Measurements from ENCODE around the gene TNFRSF19.

TNFRSF19 gene

DNA sequence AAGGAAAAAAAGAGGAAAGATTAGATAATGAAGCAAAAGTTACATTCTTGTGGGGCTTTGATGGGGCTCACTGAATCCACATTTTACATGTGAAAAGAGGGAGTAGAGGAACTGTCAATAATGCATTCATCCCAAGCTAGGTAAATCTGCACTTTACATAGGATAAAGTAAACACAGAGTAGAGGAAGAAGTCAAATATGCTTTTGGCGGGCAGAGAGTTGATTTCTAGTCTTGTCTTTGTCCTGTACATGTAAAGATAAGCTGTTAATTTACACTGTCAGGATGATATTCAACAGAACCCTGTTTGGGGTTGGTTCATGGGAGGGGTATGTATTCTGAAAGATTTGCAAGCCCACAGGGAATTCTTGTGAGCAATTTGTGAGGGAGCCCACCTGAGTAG lies 18.0 kb upstream of the TNFRSF19 start:
- ATAC-seq: no peak
- TF ChIP-seq ESRRG (CRISPR knock-in tag; IDR thresholded peaks at IDR 0.05): no peak
- TF ChIP-seq ZFP3 (CRISPR knock-in tag; IDR thresholded peaks at IDR 0.05): no peak
- TF ChIP-seq SNAI2 (CRISPR knock-in tag; IDR thresholded peaks at IDR 0.05): no peak
- no peak for TF ChIP-seq PATZ1 (CRISPR knock-in tag; IDR thresholded peaks at IDR 0.05; ENCODE audit: borderline replicate concordance)
- TF ChIP-seq OSR1 (CRISPR knock-in tag; IDR thresholded peaks at IDR 0.05): no peak
- no peak for TF ChIP-seq ISL1 (CRISPR knock-in tag; IDR thresholded peaks at IDR 0.05)

DNA sequence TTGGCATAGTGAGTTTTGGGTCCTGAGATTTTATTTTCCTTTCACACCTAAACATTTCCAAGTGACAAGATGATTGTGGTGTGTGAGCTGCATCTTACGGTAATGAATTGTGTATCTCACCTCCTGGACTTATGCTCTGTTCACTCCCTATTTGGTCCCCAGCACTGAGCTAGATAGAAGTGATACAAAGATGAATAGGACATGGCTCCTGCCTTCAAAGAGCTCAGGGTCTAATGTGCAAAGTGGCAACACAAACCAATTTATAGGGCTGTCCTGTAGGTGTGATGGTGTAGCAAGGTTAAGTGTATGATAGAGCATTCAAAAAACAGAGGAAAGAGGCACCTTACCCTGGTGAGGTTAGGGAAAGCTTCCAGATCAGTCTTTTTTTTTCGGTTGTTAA lies 17.6 kb upstream of the TNFRSF19 start:
- ATAC-seq: no peak

More for the DNA sequence above, 17.6 kb upstream of the TNFRSF19 start:
- TF ChIP-seq ZFP30 (CRISPR knock-in tag; IDR thresholded peaks at IDR 0.05) (no peak), CSDC2 (CRISPR knock-in tag; IDR thresholded peaks at IDR 0.05) (no peak), OSR1 (CRISPR knock-in tag; IDR thresholded peaks at IDR 0.05) (no peak), PATZ1 (CRISPR knock-in tag; IDR thresholded peaks at IDR 0.05; ENCODE audit: borderline replicate concordance) (no peak), GLIS3 (CRISPR knock-in tag; IDR thresholded peaks at IDR 0.05) (no peak), CREB5 (CRISPR knock-in tag; IDR thresholded peaks at IDR 0.05; ENCODE audit: low read depth) (no peak), SNAI2 (CRISPR knock-in tag; IDR thresholded peaks at IDR 0.05) (no peak), ISL1 (CRISPR knock-in tag; IDR thresholded peaks at IDR 0.05) (no peak), ESRRG (CRISPR knock-in tag; IDR thresholded peaks at IDR 0.05) (no peak), PPARA (CRISPR knock-in tag; IDR thresholded peaks at IDR 0.05; ENCODE audit: borderline replicate concordance) (no peak), TOX (CRISPR knock-in tag; IDR thresholded peaks at IDR 0.05; ENCODE audit: borderline replicate concordance) (no peak), POU6F1 (CRISPR knock-in tag; IDR thresholded peaks at IDR 0.05; ENCODE audit: borderline replicate concordance, low read depth) (no peak), RARB (CRISPR knock-in tag; IDR thresholded peaks at IDR 0.05) (no peak), TSHZ2 (CRISPR knock-in tag; IDR thresholded peaks at IDR 0.05) (no peak), BACH2 (CRISPR knock-in tag; IDR thresholded peaks at IDR 0.05; ENCODE audit: borderline replicate concordance) (no peak)
